Sigmoid colon (tissue), 4 donors: ENCODE measurements around the gene HELLS.

Experiments
- POLR2AphosphoS5 ChIP-seq, 4 donors: sonication (generic); formaldehyde crosslinking; IDR thresholded peaks; one replicate each; pipeline ENCODE4 v1.6.1; 2017; ENCODE audit warnings: antibody characterized with exemption in 4 of 4
- TF ChIP-seq, protein P1 (sequence below), 4 experiments: fragments of 450-650 bp in 3 of 4; fragments of 200-600 bp in 1 of 4; IDR thresholded peaks; one replicate each; pipeline ENCODE4 v1.5.1; 2016 to 2019; ENCODE audit warnings: antibody characterized with exemption in 4 of 4, mild to moderate bottlenecking in 3 of 4, moderate library complexity in 2 of 4

DNA sequence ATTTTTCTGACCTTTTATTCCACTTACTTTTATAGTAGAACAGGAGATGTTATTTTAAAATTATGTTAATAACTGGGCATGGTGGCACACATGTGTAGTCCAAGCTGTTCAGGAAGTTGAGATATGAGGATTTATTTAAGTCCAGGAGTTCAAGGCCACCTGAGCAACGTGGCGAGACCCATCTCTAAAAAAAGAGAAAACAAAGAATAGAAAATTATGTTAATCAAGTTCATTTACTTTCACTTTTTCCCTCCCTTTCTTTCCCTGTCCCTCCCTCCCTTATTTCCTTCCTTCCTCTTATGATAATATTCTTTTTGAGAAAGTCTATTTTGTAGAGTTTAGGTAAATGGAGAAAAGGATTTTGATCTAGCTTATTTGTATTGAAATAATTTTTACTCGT, 48.9 kb upstream of the HELLS start:
- TF ChIP-seq, protein P1, sequence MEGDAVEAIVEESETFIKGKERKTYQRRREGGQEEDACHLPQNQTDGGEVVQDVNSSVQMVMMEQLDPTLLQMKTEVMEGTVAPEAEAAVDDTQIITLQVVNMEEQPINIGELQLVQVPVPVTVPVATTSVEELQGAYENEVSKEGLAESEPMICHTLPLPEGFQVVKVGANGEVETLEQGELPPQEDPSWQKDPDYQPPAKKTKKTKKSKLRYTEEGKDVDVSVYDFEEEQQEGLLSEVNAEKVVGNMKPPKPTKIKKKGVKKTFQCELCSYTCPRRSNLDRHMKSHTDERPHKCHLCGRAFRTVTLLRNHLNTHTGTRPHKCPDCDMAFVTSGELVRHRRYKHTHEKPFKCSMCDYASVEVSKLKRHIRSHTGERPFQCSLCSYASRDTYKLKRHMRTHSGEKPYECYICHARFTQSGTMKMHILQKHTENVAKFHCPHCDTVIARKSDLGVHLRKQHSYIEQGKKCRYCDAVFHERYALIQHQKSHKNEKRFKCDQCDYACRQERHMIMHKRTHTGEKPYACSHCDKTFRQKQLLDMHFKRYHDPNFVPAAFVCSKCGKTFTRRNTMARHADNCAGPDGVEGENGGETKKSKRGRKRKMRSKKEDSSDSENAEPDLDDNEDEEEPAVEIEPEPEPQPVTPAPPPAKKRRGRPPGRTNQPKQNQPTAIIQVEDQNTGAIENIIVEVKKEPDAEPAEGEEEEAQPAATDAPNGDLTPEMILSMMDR (IDR thresholded peaks at IDR 0.05): no peak
- no peak for TF ChIP-seq POLR2AphosphoS5 (IDR thresholded peaks at IDR 0.05)
